ENCODE results near the gene PTDSS2.

PTDSS2 gene

GRCh38 chr11:453564-453963 lies 3.5 kb downstream of the PTDSS2 start:
- no peak for DNase-seq (ENCODE audit: low read depth)
- no peak for TF ChIP-seq CTCF (IDR thresholded peaks at IDR 0.05; ENCODE audit: insufficient read depth, low read depth, low read length, missing control alignments)
- H3K4me3 ChIP-seq (ENCODE audit: low read depth, low read length): no peak overlapping the region

- no peak for DNase-seq (ENCODE audit: low read depth)
- no peak overlapping the region for H3K4me3 ChIP-seq (ENCODE audit: low read depth, low read length)
- no peak for TF ChIP-seq CTCF (IDR thresholded peaks at IDR 0.05; ENCODE audit: insufficient read depth, low read depth, low read length, missing control alignments)
These were observed 4.0 kb downstream of the PTDSS2 start for GRCh38 chr11:454043-454442.

- DNase-seq (ENCODE audit: low read depth): no peak
- no peak for TF ChIP-seq CTCF (IDR thresholded peaks at IDR 0.05; ENCODE audit: insufficient read depth, low read depth, low read length, missing control alignments)
- H3K4me3 ChIP-seq (ENCODE audit: low read depth, low read length): no peak overlapping the region
These were observed 4.9 kb downstream of the PTDSS2 start for GRCh38 chr11:454801-455565.

GRCh38 chr11:455566-456147 lies 5.6 kb downstream of the PTDSS2 start:
- no peak for TF ChIP-seq CTCF (IDR thresholded peaks at IDR 0.05; ENCODE audit: insufficient read depth, low read depth, low read length, missing control alignments)
- no peak overlapping the region for H3K4me3 ChIP-seq (ENCODE audit: low read depth, low read length)
- DNase-seq (ENCODE audit: low read depth): no peak

- TF ChIP-seq CTCF (IDR thresholded peaks at IDR 0.05; ENCODE audit: insufficient read depth, low read depth, low read length, missing control alignments): no peak
- DNase-seq (ENCODE audit: low read depth): peak; percentile 81
- H3K4me3 ChIP-seq (ENCODE audit: low read depth, low read length): no peak overlapping the region
These were observed 6.5 kb downstream of the PTDSS2 start for GRCh38 chr11:456533-456932.

GRCh38 chr11:457111-457760 lies 7.2 kb downstream of the PTDSS2 start:
- no peak for TF ChIP-seq CTCF (IDR thresholded peaks at IDR 0.05; ENCODE audit: insufficient read depth, low read depth, low read length, missing control alignments)
- no peak for DNase-seq (ENCODE audit: low read depth)
- no peak overlapping the region for H3K4me3 ChIP-seq (ENCODE audit: low read depth, low read length)
